ENCODE measurements around the gene RNF130.

- no peak for TF ChIP-seq YY1 (IDR thresholded peaks at IDR 0.05)
- TF ChIP-seq FOXA2 (IDR thresholded peaks at IDR 0.05): no peak
- no peak for TF ChIP-seq CTCF (IDR thresholded peaks at IDR 0.05; ENCODE audit: low read depth, low read length, missing input control)
- no peak for TF ChIP-seq HNF4G (IDR thresholded peaks at IDR 0.05)
- no peak for TF ChIP-seq REST (IDR thresholded peaks at IDR 0.05)
- no peak for TF ChIP-seq JUND (IDR thresholded peaks at IDR 0.05)
- no peak for TF ChIP-seq EGR1 (IDR thresholded peaks at IDR 0.05; ENCODE audit: low read depth in 2 of 2)
- TF ChIP-seq FOXA1 (IDR thresholded peaks at IDR 0.05): no peak
- TF ChIP-seq MAX (IDR thresholded peaks at IDR 0.05): no peak
Measured at GRCh38 chr5:180040287-180041214, 31.0 kb downstream of the RNF130 start.
